Lower leg skin (tissue), 3 donors: ENCODE results near the gene EIF2B4.

Experiments
- CTCF ChIP-seq, 3 donors: fragments of 450-650 bp; IDR thresholded peaks; one replicate each; pipeline ENCODE4 v1.5.1; 2016; ENCODE audit warnings: antibody characterized with exemption in 3 of 3, mild to moderate bottlenecking in 3 of 3, moderate library complexity in 2 of 3
- POLR2A ChIP-seq, 2 donors: fragments of 450-650 bp; IDR thresholded peaks; one replicate each; pipeline ENCODE4 v1.6.1; 2016 to 2017; ENCODE audit warnings: antibody characterized with exemption in 2 of 2, mild to moderate bottlenecking in 1 of 2, moderate library complexity in 1 of 2

GRCh38 chr2:27381577-27382181 lies 11.5 kb upstream of the EIF2B4 start:
- TF ChIP-seq POLR2A (IDR thresholded peaks at IDR 0.05) (no peak), CTCF (IDR thresholded peaks at IDR 0.05) (no peak)
